Stimulated activated CD4-positive, alpha-beta T cell treated with anti-CD3 and anti-CD28 coated beads, Interleukin-15, amount 100 ng/mL, for 1 hour (primary cell): ENCODE results near the gene PEF1.

Experiments used
- DNase-seq, 2 donors: peaks; one replicate each; pipeline ENCODE4 v3.0.0-alpha.2; 2020; ENCODE audit warnings: low read depth in 1 of 2, low spot score in 1 of 2

PEF1 gene, protein sequence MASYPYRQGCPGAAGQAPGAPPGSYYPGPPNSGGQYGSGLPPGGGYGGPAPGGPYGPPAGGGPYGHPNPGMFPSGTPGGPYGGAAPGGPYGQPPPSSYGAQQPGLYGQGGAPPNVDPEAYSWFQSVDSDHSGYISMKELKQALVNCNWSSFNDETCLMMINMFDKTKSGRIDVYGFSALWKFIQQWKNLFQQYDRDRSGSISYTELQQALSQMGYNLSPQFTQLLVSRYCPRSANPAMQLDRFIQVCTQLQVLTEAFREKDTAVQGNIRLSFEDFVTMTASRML

DNA sequence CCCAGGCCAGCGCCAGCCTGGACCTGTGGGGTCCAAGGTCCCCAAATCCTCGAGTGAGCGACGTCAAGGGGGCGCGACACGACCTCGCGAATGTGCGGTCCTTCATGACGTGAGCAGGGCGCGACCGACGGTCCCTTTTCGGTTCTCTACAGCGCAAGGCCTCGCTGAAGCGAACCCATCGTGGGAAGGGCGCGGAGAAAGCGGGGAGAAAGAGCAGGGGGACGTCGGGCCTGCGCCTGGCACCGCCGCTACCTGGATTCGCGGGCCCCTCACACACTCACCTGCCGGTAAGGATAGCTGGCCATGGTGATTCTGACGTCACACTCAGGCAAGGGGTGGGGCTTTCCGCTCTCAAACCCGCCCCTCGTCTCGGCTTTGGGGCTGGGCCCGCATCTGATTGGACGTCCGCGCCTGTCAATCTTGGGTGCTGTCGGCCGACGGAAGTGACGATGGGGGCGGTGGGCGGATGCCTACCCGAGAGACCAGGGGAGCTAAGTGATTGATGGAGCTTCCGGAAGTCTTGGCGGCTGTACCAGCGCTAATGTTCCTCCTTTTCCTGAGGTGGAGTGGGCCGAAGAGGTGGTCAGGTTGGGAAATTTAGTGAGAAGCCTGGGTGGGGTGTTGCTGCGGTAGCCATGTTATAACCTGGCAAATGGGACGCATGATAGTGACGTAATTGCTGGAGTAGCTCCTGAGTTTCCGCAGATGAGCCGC is at the start of gene PEF1:
PEF1 (minus strand) TSS at position 317 of the 714 bp plus-strand sequence; CDS start at position 305, 12 bp downstream.
- peak; percentile 98 to 99 for DNase-seq

DNA sequence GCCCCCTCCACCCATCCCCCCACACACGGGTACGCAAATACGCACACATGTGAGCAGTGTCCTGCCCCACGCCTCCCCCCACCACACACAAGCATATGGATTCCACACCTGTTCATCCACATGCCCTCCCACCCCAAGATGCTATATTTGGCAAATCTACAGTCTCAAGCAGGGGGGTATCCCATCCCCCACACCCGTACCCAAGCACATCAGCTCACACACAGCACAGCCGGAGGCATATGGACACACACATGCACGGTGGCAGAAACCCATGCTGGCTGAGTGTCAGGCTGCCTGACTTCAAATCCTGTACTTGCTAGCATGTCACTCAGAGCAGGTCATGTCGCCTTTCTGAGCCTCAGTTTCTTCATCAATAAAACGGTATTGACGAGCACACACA is 48.6 kb upstream of the PEF1 start:
- no peak for DNase-seq

DNA sequence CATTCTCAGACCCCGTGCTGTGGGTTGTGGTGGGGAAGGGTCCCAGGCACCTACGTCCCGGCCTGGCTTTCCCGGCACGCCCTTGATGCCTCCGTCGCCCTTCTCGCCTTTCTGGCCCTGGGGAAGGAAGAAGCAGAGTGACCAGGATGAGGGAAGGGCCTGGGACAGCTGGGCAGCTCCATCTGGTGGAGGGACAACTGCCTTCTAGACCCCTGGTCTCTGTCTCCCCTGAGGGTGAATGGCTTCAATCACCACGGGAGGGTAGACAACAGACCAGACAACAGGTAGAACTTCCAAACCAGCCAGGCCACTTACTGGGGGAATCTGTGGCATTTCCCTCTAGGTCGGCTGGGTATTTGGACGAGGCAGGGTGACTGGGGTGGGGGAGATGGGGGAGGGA is 47.3 kb upstream of the PEF1 start:
- no peak for DNase-seq

DNA sequence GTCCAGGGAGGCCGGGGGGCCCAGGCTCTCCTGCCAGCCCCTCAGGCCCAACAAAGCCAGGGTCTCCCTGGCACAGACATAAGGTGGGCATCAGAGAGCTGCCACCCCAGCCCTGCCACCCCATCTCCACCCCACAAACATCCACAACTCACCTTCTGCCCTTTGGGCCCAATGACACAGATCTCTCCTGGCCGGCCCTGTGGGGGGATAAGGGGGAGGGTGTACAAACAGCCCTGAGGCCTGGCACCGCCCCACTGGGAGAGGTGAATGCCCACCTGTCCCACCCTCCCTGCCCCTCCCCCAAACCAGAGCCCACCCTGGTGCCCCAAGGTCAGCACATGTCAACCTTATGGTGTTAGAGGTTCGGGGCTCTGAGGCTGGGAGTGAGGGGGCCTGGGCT is 46.8 kb upstream of the PEF1 start:
- DNase-seq = no peak

DNA sequence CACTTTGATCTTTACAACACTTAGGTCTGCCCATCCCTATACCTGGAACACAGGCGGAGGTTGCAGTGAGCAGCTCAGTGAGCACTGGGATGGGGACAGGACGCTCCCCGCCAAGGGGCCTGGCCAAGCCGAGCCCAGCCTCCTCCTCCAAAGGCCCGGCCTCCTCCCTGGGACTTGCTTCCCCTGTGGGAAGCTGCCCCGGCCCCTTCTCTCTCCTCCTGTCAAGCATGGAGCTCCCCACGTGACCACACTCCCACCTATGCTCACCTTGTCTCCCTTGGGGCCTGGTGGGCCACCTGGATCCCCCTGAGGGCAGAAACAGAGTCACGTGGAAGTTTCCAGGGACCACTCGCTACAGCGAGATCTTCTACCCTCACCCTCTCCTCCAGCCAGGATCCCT is 46.2 kb upstream of the PEF1 start:
- no peak for DNase-seq

DNA sequence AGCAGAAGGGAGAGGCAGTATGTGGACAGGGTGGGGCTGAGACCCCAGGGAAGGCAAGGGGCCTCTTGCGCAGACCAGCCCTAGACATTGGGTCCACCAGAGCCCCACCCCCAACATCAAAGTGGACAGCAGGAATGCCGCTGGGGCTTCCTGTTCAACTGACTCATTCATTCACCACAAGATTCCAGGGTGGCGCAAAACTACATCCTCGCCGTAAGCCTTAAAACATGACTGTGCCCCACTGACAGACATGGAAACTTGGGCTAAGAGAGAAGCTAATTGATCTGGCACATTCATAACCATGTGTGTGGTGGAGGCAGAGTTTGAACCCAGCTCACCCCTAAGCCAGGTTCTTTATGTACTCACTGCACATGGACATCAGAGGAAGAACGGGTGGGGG is 45.2 kb upstream of the PEF1 start:
- no peak for DNase-seq

DNA sequence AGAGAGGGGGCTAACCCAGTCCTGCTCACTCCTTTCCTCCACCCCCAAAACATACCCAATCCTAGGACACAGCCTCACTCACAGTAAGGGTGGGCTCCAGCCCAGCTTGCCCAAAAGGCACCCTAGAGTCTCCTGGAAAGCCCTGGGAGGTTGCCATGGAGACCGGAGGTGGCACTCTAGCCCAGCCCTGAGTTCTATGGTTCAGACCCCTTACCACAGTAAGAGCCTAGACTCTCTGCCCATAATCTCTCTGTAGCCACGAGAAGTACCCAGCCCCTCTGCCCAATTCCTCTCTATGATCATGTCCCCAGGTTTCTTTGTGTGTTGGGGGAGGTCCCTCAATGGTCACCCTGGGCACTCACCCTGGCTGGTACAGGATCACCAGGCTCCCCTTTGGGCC is 44.7 kb upstream of the PEF1 start:
- no peak for DNase-seq

DNA sequence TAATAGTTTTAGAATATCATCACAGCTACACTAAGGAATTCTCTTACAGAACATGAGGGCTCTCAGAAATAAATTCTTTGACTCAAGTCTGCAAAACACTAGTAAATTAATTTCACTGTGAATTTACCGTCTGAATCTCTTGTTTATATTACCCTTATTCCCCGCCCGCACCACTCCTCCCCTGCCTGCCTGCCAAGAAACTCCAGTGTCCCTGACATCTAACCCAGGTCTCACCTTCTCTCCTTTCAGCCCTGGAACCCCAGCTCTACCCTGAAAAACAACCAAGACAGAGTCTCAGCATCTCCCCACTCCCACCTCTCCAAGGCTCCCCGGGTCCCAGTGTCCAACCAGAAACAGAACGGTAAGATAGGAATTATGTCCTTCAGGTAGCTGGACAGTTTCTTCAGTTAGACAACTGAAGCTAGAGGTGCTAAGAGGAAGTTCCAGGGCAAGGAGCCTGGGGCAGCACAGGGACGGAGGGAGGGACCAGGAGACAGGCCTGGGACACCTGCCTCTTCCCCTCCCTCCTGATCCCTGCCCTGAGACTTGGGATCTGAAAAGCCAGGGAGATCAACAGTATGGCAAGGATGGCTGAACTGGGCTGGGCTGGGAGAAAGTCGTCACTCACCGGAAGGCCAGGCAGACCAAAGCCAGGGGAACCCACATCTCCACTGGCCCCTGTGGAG is 43.7 kb upstream of the PEF1 start:
- DNase-seq = no peak

DNA sequence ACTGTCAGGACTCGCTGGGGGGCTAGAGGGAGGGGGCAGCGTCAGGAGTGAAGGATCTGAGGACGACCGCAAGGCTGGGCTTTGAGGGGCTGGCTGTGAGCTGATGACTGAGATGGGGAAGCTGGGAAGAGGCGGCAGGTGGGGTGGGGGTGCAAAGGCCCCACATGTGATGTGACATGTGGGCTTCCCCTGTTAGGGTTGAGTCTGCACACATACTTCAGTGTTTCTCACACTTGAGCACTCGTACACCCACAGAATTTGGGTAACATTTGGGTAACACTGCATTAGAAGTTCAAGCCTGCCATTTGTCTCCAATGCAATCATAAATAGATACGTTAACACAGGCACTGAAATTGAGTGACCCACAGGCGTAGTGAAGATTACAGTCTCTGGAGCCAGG is 42.9 kb upstream of the PEF1 start:
- no peak for DNase-seq

DNA sequence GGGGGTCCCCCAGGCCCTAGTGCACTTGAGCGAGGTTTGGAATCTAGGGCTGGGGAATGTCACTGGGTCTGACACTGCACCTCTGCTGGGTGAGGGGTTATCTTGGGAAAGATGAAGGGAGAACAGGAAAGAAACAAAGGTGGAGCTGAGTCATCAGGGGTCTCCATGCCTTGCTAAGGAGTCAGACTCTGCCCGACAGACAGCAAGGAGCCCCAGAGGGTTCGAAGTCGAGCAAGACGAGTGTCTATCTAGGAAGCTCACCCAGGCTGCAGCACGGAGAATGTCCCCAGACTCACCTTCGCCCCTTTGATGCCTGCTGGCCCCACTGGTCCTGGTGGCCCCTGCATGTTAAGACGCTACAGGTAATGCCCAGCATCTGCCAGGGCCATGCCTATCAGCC is 41.1 kb upstream of the PEF1 start:
- no peak for DNase-seq

DNA sequence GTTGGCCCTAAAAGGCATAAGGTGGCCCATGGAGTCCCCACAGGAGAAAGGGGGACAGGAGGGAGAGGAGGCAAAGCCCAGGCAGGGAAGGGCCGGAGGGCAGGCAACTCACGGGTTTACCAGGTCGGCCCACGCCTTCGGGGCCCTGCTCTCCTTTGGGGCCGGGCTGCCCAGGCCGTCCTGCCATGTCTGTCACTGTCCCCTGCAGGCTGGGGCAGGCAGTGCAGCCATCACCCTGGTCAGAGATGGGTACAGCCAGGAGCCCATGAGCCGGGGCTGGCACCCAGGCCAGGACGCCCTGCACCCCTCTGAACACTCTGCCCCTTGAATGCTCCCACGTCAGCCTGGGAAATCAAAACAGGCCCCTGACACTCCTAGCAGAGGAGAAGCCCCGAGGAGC is 39.3 kb upstream of the PEF1 start:
- DNase-seq = no peak

DNA sequence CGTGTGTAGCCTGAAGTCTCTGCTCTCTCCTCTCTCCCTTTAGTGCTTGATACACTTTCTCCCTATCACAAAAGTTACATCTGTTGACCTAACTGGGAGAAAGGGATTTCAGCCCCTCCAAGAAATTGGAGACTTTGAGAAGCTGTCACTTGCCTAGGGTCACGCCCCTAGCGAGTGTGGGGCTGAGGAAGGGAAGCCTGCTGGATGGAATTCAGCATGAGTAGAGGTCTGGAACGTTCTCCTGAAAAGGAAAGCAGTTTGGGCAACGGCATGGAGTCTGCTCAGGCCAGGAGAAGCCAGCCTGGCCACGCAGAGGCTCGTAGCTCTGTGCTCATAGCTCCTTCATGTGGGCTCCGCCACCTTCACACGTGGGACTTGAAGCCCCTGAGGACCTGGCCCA is 36.7 kb upstream of the PEF1 start:
- no peak for DNase-seq

DNA sequence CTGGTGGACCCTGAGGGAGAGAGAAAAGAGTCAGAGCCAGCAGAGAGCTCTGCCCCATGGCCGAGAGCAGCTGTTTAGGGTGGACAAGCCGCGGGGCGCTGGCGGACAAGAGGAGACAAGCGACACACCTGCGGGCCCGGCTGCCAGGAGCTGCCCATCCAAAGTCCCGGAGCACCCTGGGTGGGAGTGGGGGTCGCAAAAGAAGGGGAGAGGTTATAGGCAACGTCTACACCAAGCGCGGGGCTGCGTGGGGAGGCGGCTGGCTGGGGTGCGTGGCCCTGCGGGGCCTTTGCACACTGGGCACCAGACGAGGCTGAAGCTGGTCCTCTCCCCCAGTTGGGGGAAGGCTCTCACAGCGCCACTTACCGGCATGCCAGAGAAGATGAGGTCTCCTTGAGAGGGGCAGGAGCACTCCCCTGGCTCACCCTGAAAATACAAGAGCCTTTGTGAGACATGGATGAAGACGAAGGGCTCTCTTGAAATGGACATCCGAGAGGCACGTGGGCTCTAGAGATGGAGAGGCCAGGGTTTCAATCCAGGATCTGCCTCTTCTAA is 35.1 kb upstream of the PEF1 start:
- no peak for DNase-seq

DNA sequence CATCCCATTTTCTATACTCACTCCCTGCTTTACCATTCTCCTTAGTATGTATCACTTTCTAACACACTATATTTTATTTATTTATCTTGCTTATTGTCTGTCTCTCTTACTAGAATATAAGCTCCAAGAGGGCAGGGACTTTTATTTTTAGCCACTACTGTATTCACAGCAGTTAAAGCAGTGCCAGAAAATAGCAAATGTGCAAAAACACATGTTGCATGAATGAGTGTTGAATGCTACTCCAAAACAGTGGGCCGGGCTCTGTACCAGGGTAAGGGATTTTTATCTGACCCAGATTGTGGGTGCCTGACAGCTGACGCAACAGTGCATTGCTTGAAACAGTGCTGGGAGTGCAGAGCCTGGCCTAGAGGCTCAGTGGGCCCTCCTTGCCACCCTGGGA is 34.4 kb upstream of the PEF1 start:
- DNase-seq = no peak

DNA sequence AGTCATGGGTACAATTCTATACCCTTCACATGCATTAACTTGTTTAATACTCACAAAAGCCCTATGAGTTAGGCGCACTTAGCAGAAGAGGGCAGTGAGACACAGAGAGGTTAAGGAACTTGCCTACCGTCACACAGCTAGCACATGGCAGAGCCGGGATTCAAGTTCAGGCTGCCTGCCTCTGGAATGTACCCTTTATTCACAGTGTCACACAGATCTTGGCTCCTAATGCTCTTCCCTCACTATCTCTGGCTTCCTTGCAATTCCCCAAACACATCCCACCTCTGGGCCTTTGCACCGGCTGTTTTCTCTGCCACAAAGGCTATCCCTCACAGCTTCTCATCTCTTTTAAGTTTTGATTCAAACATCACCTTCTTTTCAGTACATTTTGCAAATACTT is 34.0 kb upstream of the PEF1 start:
- no peak for DNase-seq

DNA sequence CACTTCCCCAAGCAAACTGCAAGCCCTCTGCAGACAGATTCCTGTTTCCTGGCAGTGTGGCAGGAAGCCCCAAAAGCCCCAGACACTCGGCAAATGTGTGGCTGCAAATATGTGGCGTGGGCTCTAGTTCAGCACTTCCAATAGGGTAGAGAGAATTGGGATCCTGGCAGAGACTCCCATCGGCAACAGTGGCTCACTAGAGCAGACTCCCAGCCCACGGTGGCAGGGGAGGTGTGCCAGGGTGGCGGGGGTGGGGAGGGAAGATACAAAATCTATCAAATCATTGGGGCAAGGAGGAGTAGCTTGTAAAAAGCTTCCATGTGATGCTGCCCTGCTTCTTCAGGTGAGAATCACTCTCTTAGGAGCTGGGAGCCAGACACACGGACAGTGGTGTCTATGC is 33.3 kb upstream of the PEF1 start:
- no peak for DNase-seq

DNA sequence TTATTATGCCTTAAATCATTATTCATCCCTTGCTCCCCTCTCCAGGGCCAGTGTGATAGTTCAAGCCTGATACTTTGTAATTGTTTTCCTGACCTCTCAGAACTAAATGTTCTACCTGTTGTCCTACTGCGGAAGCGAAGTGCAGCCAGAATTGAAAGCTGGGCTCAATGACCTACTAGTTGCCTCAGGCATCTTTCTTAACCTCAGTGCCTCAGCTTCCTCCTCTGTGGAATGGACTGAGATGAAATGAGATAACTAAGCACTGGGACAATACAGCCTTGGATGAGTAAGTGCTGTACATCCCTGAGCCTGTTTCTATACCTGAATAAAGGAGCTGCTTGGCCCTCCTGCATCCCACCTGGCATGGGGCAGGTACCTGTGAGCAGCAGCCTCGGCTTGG is 32.7 kb upstream of the PEF1 start:
- DNase-seq = no peak

DNA sequence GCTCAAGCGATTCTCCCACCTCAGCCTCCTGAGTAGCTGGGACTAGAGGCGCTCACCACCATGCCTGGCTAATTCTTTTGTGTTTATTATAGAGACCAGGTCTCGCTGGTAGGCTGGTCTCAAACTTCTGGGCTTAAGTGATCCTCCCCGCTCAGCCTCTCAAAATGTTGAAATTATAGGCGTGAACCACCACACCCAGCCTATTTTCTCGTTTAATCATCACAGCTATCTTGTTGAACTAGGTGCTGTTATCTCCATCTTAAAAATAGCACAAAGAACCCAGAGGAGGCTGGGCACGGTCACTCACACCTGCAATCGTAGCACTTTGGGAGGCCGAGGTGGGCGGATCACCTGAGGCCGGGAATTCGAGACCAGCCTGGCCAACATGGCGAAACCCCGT is 31.1 kb upstream of the PEF1 start:
- no peak for DNase-seq

DNA sequence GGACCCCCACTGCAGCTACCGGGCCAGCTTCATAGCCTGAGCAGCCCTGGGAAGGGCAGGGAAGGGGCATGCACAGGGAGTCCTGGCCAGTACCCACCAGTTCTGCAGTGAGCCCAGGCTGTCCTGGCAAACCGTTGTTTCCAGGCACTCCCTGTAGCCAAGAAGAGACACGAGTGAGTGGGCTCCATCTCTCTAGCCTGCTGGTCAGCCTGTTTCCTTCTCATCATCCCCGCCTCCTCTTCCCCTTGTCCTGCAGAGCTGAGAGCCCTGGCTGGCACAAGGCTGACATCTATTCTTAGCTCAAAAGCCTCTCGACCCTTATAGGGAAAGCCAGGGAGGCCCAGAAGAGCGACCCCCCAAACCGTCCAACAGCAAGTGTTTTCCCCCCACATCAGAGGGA is 30.5 kb upstream of the PEF1 start:
- DNase-seq = no peak

DNA sequence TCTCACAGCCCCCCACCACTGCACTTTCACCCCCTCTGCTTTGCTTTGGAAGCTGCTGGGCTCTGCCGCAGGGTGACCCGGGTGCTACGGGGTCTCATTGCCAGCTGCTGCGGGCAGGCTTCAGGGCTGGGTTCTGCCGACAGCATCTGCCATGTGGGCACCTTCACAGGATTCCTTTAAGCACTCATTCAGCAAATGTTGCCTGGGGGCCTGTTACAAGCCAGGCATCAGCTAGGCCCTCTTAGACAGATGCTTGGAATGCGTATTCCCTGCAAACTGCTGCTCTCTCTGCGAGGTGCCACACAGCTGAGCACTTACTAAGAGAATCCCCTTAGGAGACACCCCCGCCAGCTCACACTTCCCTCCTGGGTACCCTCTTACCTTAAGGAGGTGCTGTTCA is 29.9 kb upstream of the PEF1 start:
- DNase-seq = no peak

DNA sequence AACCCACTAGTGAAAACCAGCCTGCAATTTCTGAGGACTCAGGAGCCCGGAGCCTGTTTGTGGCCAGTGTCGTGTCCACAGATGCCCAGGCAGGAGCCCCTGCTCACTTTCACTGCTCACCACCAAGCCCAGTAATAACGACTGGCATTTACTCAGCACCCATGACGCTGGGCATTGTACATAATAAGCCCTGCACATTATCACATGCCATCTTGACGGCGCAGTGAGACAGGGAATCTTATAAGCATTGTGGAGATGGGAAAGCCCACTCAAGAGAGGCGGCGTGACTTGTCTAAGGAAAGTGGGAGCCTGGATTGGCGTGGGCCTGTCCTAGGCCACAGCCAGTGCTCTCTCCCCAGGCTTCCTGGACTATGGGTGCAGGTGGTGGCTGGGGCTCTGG is 28.8 kb upstream of the PEF1 start:
- no peak for DNase-seq

DNA sequence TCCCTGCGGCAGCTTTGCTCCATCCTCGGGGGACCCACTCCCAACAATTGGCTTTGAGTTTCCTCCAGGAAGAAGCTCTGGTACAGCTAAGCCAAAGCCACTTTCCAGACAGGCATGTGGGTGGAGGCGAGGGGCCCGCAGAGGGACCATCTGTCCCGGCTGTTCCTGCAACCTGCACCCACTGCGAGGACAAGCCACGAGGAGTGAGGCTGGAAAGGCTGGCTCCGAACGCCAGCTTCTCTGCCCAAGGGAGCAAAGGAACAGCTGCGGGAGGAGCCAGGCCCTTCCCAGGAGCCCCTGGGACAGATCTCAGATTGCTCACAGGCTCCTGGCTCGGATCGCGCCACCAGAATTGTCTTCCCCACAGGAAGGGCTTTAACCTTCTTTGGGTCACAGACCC is 28.3 kb upstream of the PEF1 start:
- no peak for DNase-seq
